NOMO-1 treated with DMSO at 0.1 percent for 48 hours (cell line): ENCODE data around the gene NCF2.
"Not testable (repeated sequence)": the region's sequence is repeated elsewhere in the genome, so short reads cannot be mapped to it uniquely, and the experiment has no call there.

Experiments
- DNase-seq: peaks from one replicate; lab custom pipeline; 2025; ENCODE audit not compliant: unreplicated experiment; lab: John Stamatoyannopoulos, UW

NCF2 gene, protein sequence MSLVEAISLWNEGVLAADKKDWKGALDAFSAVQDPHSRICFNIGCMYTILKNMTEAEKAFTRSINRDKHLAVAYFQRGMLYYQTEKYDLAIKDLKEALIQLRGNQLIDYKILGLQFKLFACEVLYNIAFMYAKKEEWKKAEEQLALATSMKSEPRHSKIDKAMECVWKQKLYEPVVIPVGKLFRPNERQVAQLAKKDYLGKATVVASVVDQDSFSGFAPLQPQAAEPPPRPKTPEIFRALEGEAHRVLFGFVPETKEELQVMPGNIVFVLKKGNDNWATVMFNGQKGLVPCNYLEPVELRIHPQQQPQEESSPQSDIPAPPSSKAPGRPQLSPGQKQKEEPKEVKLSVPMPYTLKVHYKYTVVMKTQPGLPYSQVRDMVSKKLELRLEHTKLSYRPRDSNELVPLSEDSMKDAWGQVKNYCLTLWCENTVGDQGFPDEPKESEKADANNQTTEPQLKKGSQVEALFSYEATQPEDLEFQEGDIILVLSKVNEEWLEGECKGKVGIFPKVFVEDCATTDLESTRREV

DNA sequence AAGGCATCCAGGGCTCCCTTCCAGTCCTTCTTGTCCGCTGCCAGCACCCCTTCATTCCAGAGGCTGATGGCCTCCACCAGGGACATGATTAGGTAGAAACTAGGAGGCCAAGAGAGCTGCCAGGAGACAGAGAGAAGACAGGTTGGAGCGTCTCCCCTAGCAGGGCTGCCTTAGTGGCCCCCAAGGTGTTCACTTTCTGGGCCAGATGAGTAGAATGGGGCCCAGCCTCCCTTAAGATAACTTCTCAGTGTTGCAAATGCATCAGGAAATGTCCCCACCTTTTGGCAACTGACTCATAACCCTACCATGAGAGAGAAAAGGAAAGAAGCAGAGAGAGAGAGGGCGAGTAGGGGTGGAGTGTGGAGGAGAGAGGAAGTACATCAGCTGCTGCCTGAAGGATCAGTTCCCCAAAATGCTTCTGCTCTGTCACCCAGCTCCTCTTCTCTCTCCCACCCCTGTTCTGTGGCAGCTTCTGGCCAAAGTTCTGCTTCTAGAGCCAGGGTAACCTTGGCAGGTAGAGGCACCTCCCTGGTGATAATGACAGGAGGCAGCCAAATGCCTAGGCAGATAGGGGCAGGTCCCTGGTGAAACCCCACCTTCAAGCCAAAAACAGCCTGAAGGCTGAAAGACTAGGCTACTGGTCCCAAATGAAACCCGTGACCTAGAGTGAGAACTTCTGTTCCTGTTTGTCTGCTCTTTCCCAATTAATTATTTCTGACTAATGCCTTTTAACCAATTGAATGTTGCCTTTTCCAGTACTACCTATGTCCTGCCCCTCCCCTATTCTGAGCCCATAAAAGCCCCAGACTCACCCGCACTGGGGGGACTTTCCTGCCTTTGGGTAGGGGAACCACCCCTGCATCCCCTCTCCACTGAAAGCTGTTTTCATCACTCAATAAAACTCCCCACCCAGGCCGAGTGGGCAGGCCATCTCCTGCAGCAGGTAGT is at the start of gene NCF2:
NCF2 (minus strand) TSS at position 216 of the 948 bp plus-strand sequence; CDS start at position 86, 130 bp downstream.
- DNase-seq = peak; percentile 99

GRCh38 chr1:183638649-183639387 is 48.6 kb upstream of the NCF2 start:
- DNase-seq = peak; percentile 81

GRCh38 chr1:183636783-183637182 is 46.5 kb upstream of the NCF2 start:
- no peak for DNase-seq

DNA sequence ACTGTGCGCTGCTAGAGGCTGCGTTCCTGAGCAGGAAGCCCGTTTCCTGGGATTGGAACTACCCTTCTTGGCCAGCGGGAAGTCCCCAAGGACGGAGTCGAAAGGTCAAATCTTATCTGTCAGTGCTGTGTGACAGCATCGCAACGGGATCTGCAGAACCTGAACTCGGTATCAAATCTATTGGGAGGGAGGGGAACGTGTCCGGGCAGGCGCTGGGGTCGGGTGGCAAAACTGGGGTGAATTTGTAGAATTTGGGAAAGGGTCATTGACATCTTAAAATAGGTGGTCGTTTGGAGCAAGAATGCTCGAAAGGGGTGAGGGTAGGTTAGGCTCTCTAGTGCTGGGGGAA is 46.0 kb upstream of the NCF2 start:
- DNase-seq = no peak

DNA sequence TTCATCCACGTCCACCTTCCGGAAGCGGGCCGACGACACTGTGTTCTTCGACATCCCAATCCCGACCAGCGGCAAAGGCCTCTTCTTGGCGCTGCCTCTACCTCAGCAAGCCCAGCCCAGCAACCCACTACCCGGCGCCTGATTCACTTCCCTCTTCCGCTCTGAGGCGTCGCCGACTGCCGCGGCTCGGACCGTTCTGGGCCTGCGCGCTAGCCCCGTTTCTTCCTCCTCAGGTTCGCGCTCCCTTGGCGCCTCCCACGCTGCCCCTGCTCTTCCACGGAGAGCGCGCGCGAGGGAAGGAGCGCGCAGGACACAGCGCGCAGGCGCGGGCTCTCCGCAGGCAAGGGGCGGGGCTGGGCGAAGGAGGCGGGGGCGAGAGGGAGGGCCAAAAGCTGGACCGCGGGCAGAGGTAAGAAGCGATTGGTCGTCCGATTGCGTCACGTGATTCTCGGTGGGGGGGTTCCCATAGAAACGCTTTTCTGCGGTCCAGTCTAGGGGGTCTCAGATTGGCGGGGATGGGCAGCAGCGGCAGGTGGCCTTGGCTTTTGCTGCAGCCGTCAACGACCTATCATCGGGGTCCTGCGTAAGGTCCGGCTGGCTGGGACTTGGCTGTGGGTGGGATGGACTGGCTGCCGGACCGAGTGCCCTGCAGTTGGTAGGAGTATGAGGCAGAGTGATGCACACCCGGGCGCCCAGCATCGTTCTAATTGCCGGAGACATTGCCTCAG is 45.5 kb upstream of the NCF2 start, which contains the start of gene ARPC5:
ARPC5 (minus strand) TSS at position 178 of the 728 bp plus-strand sequence; CDS start at position 54, 124 bp downstream.
- peak; percentile 98 for DNase-seq

DNA sequence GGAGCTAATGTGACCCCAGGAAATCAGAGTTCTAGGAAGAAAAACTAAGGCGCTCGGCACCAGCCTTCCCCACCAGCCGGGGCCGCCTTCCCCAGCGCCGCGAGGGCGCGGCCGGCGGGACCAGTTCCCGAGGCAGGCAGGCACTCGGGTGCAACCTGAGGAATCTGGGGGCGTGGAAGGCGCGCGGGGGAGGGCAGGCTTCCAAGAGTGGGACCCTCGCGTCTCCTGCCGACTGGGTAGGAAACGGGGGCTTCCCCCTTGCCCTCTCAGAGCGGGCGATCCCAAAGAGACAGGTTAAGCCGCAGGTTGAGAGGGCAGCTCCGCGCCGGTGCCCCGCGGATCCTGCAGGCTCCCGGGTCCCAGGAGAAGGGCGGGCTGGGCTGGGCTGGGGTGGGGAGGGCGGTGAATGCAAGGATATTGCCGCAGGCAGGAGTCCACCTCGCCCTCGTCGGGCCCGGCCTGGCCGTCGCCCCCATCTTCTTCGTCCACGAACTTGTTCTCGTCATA is 44.9 kb upstream of the NCF2 start:
- DNase-seq = no peak

DNA sequence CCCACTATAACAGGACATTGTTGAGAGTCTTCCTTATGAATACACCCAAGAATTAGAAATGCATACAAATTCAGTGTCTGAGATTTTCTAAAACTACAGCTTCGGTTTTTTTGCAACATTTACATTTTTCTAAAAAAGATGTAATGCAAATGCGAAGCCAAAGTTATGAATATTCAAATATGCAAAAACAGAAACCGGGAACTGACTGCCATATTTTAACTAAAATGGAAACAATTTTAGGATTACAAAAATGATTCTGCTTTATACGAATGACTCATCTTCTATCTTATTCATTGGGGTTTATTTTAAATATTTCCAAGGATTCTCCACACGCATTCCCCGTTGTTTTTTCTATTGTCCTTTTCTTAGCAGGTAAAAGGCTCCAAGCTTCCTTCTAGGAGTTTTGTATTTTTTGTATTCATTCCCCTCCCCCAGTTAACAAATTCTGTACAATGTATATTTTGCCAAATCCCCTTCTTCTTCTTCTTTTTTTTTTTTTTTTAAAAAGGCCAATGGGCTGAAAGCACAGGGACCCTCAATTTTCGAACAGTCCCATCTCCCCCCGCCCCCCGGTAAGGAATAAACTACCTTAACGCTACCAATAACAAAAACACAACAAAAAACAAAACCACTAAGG is 44.3 kb upstream of the NCF2 start:
- DNase-seq = peak; percentile 23

GRCh38 chr1:183633676-183634343 is 43.6 kb upstream of the NCF2 start:
- DNase-seq = peak; percentile 57

- DNase-seq = no peak
Measured at GRCh38 chr1:183632964-183633363, 42.7 kb upstream of the NCF2 start.

- DNase-seq = peak; percentile 5
Measured at GRCh38 chr1:183632114-183632513, 41.9 kb upstream of the NCF2 start.

DNA sequence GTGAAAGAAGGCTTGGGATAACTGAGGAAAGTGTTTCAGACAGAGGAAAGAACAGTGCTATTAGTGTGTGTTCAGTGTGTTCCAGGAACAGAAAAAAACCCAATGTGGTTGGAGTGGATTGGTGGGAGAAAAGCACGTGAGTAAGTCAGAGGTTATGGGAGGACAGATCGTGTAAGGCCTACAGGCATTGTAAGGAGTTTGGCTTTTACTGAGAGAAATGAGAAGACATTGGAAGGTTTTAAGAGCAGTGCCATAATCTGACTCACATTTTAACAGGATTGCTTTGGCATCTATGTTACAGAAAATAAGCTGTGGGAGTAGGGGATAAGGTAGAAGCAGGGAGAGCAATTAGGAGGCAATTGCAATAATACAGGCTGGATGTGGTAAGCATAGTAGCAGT is 40.5 kb upstream of the NCF2 start:
- DNase-seq = no peak

GRCh38 chr1:183628537-183628936 is 38.3 kb upstream of the NCF2 start:
- DNase-seq = no peak

GRCh38 chr1:183626236-183626635 is 36.0 kb upstream of the NCF2 start:
- DNase-seq = peak; percentile 26

DNA sequence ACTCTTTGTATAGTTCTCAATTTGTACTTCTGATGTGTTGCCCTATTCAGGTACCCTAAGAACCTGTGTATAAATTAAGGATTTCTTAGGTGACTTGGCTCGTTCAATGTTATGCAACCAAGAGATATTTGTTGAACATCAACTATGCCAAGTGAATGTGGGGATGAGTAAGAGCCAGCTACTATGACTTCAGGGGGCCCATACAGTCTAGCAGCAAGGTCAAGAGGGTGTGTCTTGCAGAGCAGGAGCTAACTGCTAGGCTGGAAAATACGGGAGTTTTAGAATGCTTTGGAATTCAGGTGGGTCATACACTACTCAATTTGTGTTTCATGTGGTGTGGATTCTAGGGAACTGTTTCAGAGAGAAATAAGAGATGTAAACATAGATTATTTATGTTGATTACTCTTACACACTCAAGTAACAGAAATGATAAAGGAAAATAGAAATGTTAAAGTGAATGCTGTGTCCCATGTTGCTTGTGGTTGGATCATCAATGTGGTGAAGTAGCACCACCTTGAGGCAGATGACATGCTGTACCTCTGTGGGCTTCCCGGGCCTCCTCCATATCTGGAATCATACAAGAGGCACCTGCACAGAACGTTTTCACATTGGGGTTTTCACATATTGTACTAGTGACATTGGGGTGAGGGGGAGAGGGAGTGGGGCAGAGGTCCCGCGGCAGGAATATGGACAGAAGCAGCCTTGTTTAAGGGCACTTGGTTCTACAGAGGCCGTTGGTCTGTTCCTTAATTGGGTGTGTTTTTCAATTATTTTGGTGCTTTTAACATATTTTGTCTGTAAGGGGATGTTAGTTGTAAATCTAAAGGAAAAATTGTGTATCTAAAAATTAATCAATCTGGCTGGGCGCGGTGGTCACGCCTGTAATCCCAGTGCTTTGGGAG is 32.9 kb upstream of the NCF2 start:
- DNase-seq = peak; percentile 71

DNA sequence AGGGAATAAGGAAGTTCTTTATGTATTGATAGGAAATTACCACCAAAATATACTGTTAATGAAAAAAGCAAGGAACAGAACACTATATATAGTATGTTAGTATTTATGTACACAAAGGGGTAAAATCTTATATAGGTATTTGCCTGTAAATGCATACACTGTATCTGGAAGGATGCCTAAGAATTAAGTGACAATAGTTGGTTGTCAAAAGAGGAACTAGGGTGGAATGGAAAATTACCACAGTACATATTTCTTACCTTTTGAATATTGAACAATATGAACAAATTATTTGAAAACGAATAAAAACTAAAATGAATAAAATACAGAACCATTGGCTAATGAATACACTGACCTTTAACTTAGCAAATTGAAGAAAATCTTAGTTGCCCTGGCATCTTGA is 31.8 kb upstream of the NCF2 start:
- peak; percentile 38 for DNase-seq

DNA sequence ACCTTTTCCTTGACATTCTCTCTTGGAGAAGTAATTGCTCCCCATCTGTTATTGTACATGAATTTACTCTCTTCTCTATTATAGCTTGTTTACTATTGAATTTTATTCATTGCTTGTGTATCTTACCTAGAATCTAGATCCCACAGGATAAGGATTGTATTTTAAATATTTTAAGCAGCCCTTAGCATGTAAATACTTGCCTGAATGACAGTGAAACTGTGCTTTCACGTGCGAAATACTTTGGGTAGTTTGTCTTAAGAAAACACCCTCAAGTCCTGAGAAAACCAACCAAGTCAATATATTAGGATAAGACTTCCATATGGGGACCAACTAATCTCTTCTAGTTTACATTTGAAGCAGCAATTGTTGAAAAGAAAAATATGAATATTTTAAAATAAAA is 30.1 kb upstream of the NCF2 start:
- DNase-seq = no peak

DNA sequence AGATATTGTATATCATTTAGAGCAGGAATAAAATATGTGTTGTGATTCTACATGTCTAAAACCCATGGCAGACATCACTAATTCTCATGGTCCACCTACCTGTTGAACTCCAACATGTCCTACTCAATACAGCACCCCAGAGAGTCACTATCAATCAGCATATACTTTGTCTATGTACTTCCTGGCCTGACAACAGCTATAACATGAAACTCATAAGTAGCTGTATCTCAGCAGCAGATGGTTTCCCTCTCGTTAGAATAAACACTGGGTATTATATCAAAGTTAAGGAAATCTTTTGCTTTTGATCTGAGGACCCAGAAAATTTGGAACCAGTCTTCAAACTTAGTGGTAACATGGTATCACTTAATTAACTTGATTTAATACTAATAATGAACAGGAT is 29.5 kb upstream of the NCF2 start:
- no peak for DNase-seq

GRCh38 chr1:183618202-183618601 is 27.9 kb upstream of the NCF2 start:
- DNase-seq = not testable (repeated sequence)
